OCI-LY1 (cell line): ENCODE data around the gene TOM1L2.

Experiments
- CTCF ChIP-seq: fragments of 200-600 bp; sonication (generic), shearing (Covaris generic); IDR thresholded peaks from 2 replicates; pipeline ENCODE4 v1.5.1; 2017; ENCODE audit warnings: mild to moderate bottlenecking, antibody characterized with exemption, low read length, moderate library complexity, mixed read lengths
- EZH2 ChIP-seq: fragments of 200-600 bp; sonication (generic), shearing (Covaris generic); IDR thresholded peaks from 2 replicates; pipeline ENCODE4 v1.8.0; 2017; ENCODE audit warnings: borderline replicate concordance, mixed run types, mild to moderate bottlenecking, antibody characterized with exemption, low read length, moderate library complexity, mixed read lengths

DNA sequence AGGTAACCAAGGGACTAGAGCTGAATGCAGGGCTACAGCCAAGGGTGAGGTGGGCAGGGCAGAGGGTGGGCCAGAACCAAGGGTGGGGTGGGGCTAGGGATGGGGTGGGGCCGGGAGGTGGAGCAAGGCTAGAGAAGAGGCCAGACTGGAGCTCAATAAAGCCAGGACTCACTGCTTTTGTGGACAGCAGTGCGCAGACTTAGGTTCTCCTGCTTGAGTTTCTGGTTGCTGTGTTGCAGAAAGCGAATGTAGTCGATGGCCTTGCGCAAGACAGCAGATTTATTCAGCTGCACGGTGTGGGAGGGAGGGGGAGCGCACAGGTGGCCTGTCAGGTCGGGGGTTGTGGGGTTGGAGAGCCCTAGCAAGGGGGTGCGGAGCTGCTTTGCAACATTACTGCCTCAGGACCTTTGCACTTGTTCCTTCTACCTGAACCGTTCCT is 154.1 kb downstream of the TOM1L2 start:
- TF ChIP-seq CTCF (no peak), EZH2 (no peak)
